Spleen (tissue), 7 donors: ENCODE measurements around the gene UXS1.

Source experiments
- POLR2A ChIP-seq, 3 donors: fragments of 450-650 bp; IDR thresholded peaks; one replicate each; pipeline ENCODE4 v1.5.1; 2017; ENCODE audit warnings: antibody characterized with exemption in 3 of 3, mild to moderate bottlenecking in 1 of 3
- POLR2AphosphoS5 ChIP-seq, 3 donors: sonication (generic); formaldehyde crosslinking; IDR thresholded peaks; one replicate each; pipeline ENCODE4 v1.5.1; 2017; ENCODE audit warnings: antibody characterized with exemption in 3 of 3
- TF ChIP-seq, protein P1 (sequence below), 11 experiments: fragments of 200-600 bp in 7 of 11; fragments of 450-650 bp in 4 of 11; sonication (generic) in 4 of 11; IDR thresholded peaks in 8 of 11; conservative IDR thresholded peaks in 3 of 11; 1 replicate in 7 of 11; 2 replicates in 4 of 11; pipeline versions ENCODE4 v1.4.0 to v1.8.0; 2016 to 2021; ENCODE audit warnings: antibody characterized with exemption in 11 of 11, inconsistent platforms in 4 of 11, mild to moderate bottlenecking in 1 of 11
- donor health status: DM: no; HTN: no; CAD: no; lungs with moderate emphysema.
- donor health status: DM: no; HTN: no; CAD: no.
- donor health status: DM: no; HTN: no; CAD: no.

DNA sequence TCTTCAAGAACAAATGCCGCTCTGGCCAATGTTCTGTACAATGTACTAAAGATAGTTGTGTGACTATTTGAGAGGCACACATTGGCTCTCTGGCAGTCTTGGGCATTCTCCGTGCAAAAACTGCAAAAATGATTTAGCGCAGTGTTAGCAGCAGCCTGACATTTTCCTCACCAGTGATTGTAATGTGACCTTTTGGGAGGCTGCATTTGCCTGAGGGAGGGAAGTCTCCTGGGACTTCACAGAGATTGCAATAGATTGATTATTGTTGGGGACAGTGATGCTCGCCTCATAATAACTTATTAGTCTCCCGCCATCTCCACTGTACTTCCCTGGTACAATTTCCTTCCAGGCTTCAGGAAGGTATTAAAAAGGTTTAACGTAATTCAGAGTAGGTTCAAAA lies 149.2 kb downstream of the UXS1 start:
- TF ChIP-seq, protein P1, sequence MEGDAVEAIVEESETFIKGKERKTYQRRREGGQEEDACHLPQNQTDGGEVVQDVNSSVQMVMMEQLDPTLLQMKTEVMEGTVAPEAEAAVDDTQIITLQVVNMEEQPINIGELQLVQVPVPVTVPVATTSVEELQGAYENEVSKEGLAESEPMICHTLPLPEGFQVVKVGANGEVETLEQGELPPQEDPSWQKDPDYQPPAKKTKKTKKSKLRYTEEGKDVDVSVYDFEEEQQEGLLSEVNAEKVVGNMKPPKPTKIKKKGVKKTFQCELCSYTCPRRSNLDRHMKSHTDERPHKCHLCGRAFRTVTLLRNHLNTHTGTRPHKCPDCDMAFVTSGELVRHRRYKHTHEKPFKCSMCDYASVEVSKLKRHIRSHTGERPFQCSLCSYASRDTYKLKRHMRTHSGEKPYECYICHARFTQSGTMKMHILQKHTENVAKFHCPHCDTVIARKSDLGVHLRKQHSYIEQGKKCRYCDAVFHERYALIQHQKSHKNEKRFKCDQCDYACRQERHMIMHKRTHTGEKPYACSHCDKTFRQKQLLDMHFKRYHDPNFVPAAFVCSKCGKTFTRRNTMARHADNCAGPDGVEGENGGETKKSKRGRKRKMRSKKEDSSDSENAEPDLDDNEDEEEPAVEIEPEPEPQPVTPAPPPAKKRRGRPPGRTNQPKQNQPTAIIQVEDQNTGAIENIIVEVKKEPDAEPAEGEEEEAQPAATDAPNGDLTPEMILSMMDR (IDR thresholded peaks at IDR 0.05 in 8 of 11, conservative IDR thresholded peaks at IDR 0.05 in 3 of 11): no peak
- TF ChIP-seq POLR2AphosphoS5 (IDR thresholded peaks at IDR 0.05): no peak
- no peak for TF ChIP-seq POLR2A (IDR thresholded peaks at IDR 0.05)
